HG03575 (cell line): ENCODE measurements around the gene NEK10.
A peak's percentile ranks its signal among the peaks of the same experiment; 100 is the strongest.

Experiments
- ATAC-seq: cut with Tn5 transposase; IDR thresholded peaks from one replicate; pipeline ENCODE4 v1.9.1; 2021; ENCODE audit not compliant: unreplicated experiment, insufficient number of reproducible peaks, low FRiP score; ENCODE audit errors: extremely low read depth

Gene NEK10

DNA sequence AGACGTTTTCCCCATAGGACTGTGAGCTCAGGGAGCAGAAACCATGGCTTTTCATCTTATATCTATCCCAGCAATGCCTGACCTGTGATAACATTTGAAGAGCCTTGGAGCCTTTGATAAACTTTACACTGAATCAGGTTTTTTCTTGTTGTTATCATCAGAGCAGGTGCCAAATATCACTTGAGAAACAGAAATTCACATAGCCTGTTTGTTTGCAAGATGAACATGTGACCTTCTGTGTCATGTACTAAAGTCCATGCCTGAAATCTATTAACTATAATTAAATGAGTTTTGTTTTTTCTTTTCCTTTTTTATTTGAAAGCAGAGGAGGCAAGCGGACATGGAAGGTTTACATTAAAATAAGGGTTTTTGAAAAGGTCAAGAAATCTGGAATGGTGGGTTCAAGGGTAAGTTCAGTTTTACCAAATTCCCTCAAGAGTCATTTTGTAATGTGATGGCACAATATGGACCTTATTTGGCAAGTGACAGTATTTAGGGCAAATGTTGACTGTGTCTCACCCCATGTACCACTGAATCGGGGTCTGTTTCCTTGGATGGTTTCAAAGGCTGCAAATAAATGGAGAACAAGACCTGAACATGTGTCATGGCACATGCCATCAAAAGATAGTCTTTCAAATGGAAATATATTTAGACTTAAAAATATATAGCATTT is 90.7 kb downstream of the NEK10 start:
- no peak for ATAC-seq

DNA sequence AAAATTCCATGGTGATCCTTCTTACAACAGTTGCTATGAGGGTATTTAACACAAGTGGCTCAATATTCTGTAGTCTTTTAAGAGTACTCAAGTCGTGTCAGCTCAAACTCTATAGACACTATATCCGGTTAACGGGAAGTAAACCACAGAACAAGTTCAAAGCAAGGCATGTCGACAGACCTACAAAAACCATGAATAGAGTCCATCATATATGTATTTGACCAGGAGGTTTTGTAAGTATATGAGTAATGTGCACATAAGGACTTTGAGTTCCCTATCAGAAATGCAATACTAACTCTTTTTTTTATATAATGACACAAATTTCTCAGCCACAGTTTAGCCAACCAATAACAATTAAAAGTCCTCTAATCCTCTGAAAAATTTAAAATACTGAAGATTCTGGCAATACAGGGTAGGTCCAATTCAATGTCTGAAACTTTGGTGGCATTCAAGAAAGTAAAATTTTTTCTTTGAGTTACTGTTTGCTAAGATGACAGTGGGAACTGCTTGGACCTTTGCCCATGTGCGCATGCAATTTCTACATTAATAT is 93.7 kb downstream of the NEK10 start:
- ATAC-seq: no peak

- no peak for ATAC-seq
These were observed 97.3 kb downstream of the NEK10 start for GRCh38 chr3:27271890-27272289.

GRCh38 chr3:27254896-27255295 is 114.3 kb downstream of the NEK10 start:
- no peak for ATAC-seq

- peak; percentile 77 for ATAC-seq
These were observed 115.4 kb downstream of the NEK10 start for GRCh38 chr3:27253831-27254230.

DNA sequence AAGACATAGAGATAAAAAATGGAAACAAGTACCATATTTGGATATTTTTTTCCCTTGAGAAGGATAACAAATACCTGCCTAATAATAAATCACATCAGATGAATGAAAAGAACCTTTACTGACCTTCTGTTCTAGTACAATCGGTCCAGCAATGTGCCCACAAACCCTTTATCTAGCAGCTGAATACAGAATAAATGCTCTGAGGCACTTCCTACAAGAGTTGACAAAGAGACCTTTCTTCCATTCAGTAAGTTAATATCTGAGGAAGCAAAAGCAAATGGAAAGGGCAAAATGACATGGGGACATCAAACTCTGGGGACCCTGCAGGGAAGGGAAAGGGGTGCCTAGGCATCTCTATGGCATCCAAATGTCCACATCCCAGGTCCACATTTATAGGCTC is 115.8 kb downstream of the NEK10 start:
- ATAC-seq: no peak

- no peak for ATAC-seq
These were observed 116.5 kb downstream of the NEK10 start for GRCh38 chr3:27252646-27253045.

DNA sequence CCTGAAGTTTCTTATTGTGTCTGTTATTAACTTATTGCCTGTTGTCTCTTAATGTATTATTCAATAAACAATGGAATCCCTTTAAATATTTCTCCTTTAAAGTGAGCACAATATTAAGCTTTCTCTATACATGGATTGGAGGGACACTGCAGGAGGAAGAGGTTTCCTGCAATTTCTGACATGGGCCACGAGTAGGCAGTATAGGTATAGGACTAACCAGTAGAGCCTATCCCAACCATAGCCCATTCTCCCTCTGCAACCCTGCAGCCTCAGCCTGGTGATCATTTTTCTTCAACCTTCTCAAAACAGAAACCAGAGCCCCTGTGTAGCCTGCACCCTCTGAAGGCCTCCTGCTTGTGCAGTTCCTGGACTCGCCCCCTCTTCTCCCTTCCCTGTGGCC is 124.8 kb downstream of the NEK10 start:
- ATAC-seq: no peak

DNA sequence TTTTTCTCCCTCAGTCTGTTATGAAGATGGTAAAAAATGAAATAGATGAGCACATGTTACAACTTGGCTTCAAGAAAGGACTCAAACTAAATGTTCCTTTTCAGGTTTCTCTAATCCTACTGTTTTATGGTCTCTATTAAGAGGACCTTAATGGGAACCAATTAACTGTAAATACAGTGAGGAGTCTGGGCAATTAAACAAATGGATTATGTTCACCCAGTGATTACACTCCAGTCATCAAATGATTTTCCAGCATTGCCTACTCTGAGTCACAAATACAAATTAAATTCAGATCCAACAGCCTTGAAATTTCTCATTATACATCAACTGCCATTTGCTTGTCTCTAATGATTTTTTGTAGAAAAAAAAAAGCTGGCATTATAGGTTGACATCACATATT is 129.2 kb downstream of the NEK10 start:
- no peak for ATAC-seq

- no peak for ATAC-seq
These were observed 140.4 kb downstream of the NEK10 start for GRCh38 chr3:27228805-27229204.

DNA sequence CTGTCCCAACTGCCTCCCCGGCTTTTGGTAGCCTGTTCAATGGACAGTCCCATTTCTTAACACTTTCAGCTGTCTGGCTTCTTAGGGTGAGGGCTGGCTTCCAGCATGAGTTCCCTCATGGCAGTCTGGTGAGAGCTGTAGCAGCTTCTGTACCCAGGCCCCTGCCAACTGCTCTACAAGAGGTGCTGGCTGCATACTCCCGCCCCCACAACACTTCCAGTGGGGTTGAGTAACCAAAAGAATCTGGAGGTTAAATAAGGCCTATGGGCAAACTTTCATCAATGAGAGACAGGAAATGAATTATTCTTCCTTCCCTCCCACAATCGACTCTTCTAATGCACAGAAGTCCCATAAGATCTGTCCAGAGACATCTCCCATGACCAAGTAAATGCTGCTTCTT is 145.0 kb downstream of the NEK10 start:
- no peak for ATAC-seq

DNA sequence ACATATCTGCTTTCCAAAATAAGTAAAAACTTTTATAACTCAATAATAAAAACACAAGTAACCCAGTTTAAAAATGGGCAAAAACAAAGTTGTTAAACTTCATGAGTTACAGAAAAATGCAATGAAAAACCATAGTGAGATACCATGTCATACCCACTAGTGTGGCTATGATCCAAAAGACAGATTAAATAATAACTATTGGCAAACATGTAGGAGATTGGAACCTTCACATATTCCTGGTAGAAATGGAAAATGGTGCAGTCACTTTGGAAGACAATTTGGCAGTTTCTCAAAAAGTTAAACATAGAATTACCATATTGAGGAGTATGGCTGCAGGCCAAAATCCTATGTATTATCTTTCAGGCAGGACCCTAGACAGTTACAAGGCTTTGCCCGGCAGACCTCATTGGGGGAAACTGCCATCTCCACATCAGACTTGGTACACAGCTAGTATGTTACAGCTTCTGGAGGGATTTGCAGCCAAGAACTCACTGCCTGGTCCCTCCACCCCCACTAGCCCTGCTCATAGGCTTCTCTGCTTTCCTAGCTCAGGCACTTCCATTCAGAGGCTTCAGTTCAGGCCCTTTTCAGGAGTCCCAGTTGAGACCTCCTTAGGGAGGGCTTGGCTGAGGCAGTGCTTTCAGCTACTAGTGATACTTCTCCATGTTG is 147.8 kb downstream of the NEK10 start:
- no peak for ATAC-seq

GRCh38 chr3:27220166-27220565 is 149.0 kb downstream of the NEK10 start:
- no peak for ATAC-seq

- ATAC-seq: no peak
These were observed 149.9 kb downstream of the NEK10 start for GRCh38 chr3:27219127-27219845.

DNA sequence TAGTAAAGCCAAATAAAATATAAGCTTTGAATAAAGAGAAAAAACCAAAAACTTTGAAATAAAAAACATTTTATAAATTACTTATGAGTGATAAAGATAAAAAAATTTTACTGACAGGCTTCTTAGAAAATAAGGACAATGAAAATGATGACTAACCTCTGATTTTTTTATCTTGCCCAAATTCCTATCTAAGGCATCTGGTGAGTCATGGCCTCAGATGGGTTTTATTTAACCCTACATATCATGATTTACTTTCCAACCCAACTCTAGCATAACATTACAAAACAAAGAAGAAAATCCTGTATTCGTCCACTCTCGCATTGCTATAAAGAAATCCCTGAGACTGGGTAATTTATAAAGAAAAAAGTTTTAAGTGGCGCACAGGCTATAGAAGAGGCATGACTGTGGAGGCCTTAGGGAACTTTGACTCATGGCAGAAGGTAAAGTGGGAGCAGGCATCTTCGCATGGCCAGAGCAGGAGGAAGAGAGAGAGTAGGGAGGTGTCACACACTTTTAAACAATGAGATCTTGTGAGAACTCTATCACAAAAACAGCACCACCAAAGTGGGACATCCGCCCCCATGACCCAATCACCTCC is 152.1 kb downstream of the NEK10 start:
- no peak for ATAC-seq

GRCh38 chr3:27216295-27216855 is 152.8 kb downstream of the NEK10 start:
- no peak for ATAC-seq

DNA sequence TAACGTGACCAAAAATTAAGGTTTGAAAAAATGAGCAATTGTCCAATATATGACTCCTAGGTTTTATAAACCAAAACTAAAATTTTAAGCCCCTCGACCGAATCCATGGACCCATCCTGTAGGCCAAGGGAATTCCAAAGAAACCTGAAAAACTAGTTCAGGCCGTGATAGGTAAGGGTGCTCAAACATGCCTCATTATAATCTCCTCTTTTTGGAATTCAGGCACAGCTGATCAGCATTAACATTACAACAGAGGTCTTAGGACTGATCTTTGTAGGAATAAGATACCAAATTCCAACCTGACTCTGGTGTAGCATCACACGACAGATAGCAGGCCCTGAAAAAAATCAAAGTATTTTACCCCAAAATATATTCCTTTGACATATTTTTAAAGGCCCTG is 155.7 kb downstream of the NEK10 start:
- no peak for ATAC-seq

DNA sequence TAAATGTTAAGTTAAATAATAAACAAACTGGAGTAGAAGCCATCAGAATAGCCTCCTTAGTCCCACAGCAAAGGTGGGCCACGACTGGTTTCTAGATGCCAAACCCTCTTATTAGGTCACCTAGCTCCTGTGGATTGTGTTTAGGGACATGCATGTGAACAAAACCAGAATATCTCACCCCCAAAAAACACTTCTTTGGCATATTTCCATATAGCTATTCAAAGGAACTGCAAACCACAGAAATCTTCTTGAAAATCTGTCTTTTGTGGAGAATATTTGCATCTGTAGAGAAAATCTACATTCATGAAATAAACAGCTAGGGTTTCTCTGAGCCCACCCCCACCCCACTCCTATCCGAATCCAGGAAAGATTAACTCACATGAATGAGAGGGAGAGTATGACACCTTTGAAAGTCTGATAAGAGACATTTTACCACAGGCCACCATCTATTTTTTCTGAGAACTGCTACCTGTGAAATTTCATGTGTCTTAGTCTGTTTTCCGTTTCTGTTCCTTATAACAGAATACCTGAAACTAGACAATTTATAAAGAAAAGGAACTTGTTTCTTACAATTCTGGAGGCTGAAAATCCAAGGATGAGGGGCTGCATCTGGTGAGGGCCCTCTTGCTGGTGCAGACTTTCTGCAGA is 159.4 kb downstream of the NEK10 start:
- no peak for ATAC-seq
